A549 (cell line): ENCODE results near the gene FKBP2. TPM values are rescaled to one million over a fixed set of nuclear protein-coding genes. Genes with fewer than 3 reads are reported as not detected.

Experiments
- ATAC-seq, 2 experiments: fragments of 200-7000 bp in 1 of 2; fragments of >200 bp in 1 of 2; cut with Nextera tagmentation in 1 of 2; cut with Tn5 transposase in 1 of 2; 3 replicates each; pipeline versions ENCODE4 v1.8.0 to v1.9.1; 2018 to 2020; ENCODE audit warnings: mild to moderate bottlenecking in 1 of 2, moderate library complexity in 1 of 2
- CTCF ChIA-PET: fragments of 300-600 bp; sonication (Branson Sonifier 250); formaldehyde crosslinking; extraction: SDS; loops from one replicate; lab custom pipeline; 2021; ENCODE audit warnings: antibody characterized with exemption, inconsistent platforms; lab: Yijun Ruan, JAX
- POLR2A ChIA-PET: fragments of 350-600 bp; formaldehyde crosslinking; extraction: SDS; loops from one replicate; lab custom pipeline; 2021; ENCODE audit warnings: antibody characterized with exemption, inconsistent platforms; lab: Yijun Ruan, JAX
- DNase-seq, 2 experiments: peaks; one replicate each; pipeline versions ENCODE4 v3.0.0 to v3.0.0-alpha.2; 2011 to 2016; ENCODE audit warnings: low read depth in 1 of 2, low spot score in 1 of 2
- FAIRE-seq: peaks from 2 replicates; lab custom pipeline; 2011; peaks lifted over from hg19 to GRCh38; lab: Jason Lieb, UNC
- H3K27ac ChIP-seq, 2 experiments: fragments of >200 bp; sonication (Bioruptor Twin); formaldehyde crosslinking; 3 replicates each; pipeline ENCODE4 v1.5.1; 2016 to 2017
- H3K4me1 ChIP-seq: fragments of >200 bp; sonication (Bioruptor Twin); formaldehyde crosslinking; 3 replicates; pipeline ENCODE4 v1.6.1; 2016
- H3K4me2 ChIP-seq: fragments of >200 bp; sonication (Bioruptor Twin); formaldehyde crosslinking; 3 replicates; pipeline ENCODE4 v1.6.1; 2016
- H3K4me3 ChIP-seq: fragments of >200 bp; sonication (Bioruptor Twin); formaldehyde crosslinking; 3 replicates; pipeline ENCODE4 v1.5.1; 2016
- H3K9me3 ChIP-seq: fragments of >200 bp; sonication (Bioruptor Twin); formaldehyde crosslinking; 3 replicates; pipeline ENCODE4 v1.6.1; 2016
- CBX8 ChIP-seq: fragments of 200-600 bp; sonication (generic); IDR thresholded peaks from 2 replicates; pipeline ENCODE4 v1.6.1; 2016
- CHD4 ChIP-seq: fragments of 200-600 bp; sonication (generic); IDR thresholded peaks from 2 replicates; pipeline ENCODE4 v1.6.1; 2016; ENCODE audit warnings: antibody characterized with exemption, mild to moderate bottlenecking, borderline replicate concordance
- EHMT2 ChIP-seq: fragments of 200-600 bp; sonication (generic); IDR thresholded peaks from 2 replicates; pipeline ENCODE4 v1.6.1; 2016; ENCODE audit warnings: antibody characterized with exemption, low read depth, mild to moderate bottlenecking, moderate library complexity
- ELK1 ChIP-seq: fragments of 150-350 bp; IDR thresholded peaks from 2 replicates; pipeline ENCODE4 v1.6.1; 2014; ENCODE audit warnings: low read depth, mild to moderate bottlenecking, low read length
- EP300 ChIP-seq, 2 experiments: fragments of >200 bp; sonication (Bioruptor Twin); formaldehyde crosslinking; IDR thresholded peaks; 2 replicates in 1 of 2; 3 replicates in 1 of 2; pipeline ENCODE4 v1.6.1; 2016 to 2017
- GATA3 ChIP-seq: IDR thresholded peaks from 2 replicates; pipeline ENCODE4 v1.6.1; 2012; ENCODE audit warnings: borderline replicate concordance
- HDAC2 ChIP-seq: fragments of 200-600 bp; sonication (generic); IDR thresholded peaks from 2 replicates; pipeline ENCODE4 v1.6.1; 2016
- HEYL ChIP-seq: fragments of 250-450 bp; sonication (Bioruptor Pico); IDR thresholded peaks from 2 replicates; pipeline ENCODE4 v1.8.0; 2021; ENCODE audit warnings: mild to moderate bottlenecking, moderate library complexity
- HOXB5 ChIP-seq: fragments of 250-450 bp; sonication (Bioruptor Pico); IDR thresholded peaks from 2 replicates; pipeline ENCODE4 v1.5.0; 2020; ENCODE audit warnings: mild to moderate bottlenecking, moderate library complexity
- KDM1A ChIP-seq: fragments of 200-600 bp; sonication (generic); IDR thresholded peaks from 2 replicates; pipeline ENCODE4 v1.6.1; 2016; ENCODE audit warnings: low read depth, mild to moderate bottlenecking
- KDM5A ChIP-seq: fragments of 200-600 bp; sonication (generic); IDR thresholded peaks from 2 replicates; pipeline ENCODE4 v1.6.1; 2016; ENCODE audit warnings: antibody characterized with exemption, mild to moderate bottlenecking
- MAFK ChIP-seq: fragments of 450-650 bp; IDR thresholded peaks from 2 replicates; pipeline ENCODE4 v1.6.1; 2014; ENCODE audit not compliant: partially characterized antibody
- MAZ ChIP-seq: fragments of 150-350 bp; IDR thresholded peaks from 2 replicates; pipeline ENCODE4 v1.6.1; 2014; ENCODE audit warnings: antibody characterized with exemption, low read depth, low read length, borderline replicate concordance
- MYC ChIP-seq: IDR thresholded peaks from 2 replicates; pipeline ENCODE4 v1.6.1; 2012; ENCODE audit warnings: mild to moderate bottlenecking, inconsistent platforms, low read length, improper control_type of control experiment, borderline replicate concordance
- NR3C1 ChIP-seq: fragments of >200 bp; sonication (Bioruptor Twin); formaldehyde crosslinking; IDR thresholded peaks from 3 replicates; pipeline ENCODE4 v1.6.1; 2017
- PHF8 ChIP-seq: fragments of 200-600 bp; sonication (generic); IDR thresholded peaks from 2 replicates; pipeline ENCODE4 v1.6.1; 2016; ENCODE audit warnings: low read depth, mild to moderate bottlenecking, antibody characterized with exemption, moderate library complexity, borderline replicate concordance
- RARB ChIP-seq: fragments of 250-450 bp; sonication (Bioruptor Pico); IDR thresholded peaks from 2 replicates; pipeline ENCODE4 v1.8.0; 2021; ENCODE audit warnings: mild to moderate bottlenecking, moderate library complexity
- RCOR1 ChIP-seq: fragments of 150-350 bp; IDR thresholded peaks from 2 replicates; pipeline ENCODE4 v1.6.1; 2014; ENCODE audit warnings: antibody characterized with exemption, low read length, low read depth
- RFX5 ChIP-seq: fragments of 450-650 bp; IDR thresholded peaks from 2 replicates; pipeline ENCODE4 v1.7.1; 2014; ENCODE audit warnings: antibody characterized with exemption, mild to moderate bottlenecking, moderate library complexity
- SREBF2 ChIP-seq: fragments of 450-650 bp; IDR thresholded peaks from 2 replicates; pipeline ENCODE4 v1.6.1; 2014; ENCODE audit warnings: mild to moderate bottlenecking, moderate library complexity
- ZFP36 ChIP-seq: fragments of 450-650 bp; IDR thresholded peaks from 2 replicates; pipeline ENCODE4 v1.6.1; 2014; ENCODE audit warnings: borderline replicate concordance; ENCODE audit not compliant: partially characterized antibody
- ZSCAN20 ChIP-seq: fragments of 250-450 bp; sonication (Bioruptor Pico); IDR thresholded peaks from 2 replicates; pipeline ENCODE4 v1.8.0; 2022; ENCODE audit warnings: mild to moderate bottlenecking, moderate library complexity
- WGBS: methylation state at CpG from one replicate; pipeline ENCODE4 v1.1.6; 2017; ENCODE audit errors: missing lambda C conversion rate; 5-methylcytosine and 5-hydroxymethylcytosine counted together
- polyA plus RNA-seq, 4 experiments: library from polyadenylated mRNA; depleted of rRNA in 3 of 4; stranded (reverse); fragments of >200 nt; fragmentation: RNase III in 1 of 4; extraction: RNeasy Plus Mini Kit Qiagen cat#74134 plus additional on column Dnase treatment in 1 of 4; gene quantifications; 2 replicates in 3 of 4; 3 replicates in 1 of 4; pipeline ENCODE4 v1.2.3, GENCODE V29; 2011 to 2017
- TF ChIP-seq, protein P1 (sequence below): IDR thresholded peaks from 2 replicates; pipeline ENCODE4 v1.6.1; 2012; ENCODE audit warnings: low read depth, borderline replicate concordance
- TF ChIP-seq, protein P2 (sequence below): IDR thresholded peaks from 2 replicates; pipeline ENCODE4 v1.6.1; 2012
- TF ChIP-seq, protein P3 (sequence below): IDR thresholded peaks from 2 replicates; pipeline ENCODE4 v1.6.1; 2012
- TF ChIP-seq, protein P4 (sequence below): fragments of >200 bp; sonication (Bioruptor Twin); formaldehyde crosslinking; IDR thresholded peaks from 3 replicates; pipeline ENCODE4 v1.6.1; 2016

Gene FKBP2
- polyA plus RNA-seq, 2 of the 4 experiments (the other 2 are of a cell fraction), result 40.5 to 131 TPM

- H3K27ac ChIP-seq, result no peak overlapping the region
- no peak for ATAC-seq
- POLR2A ChIA-PET, result interaction anchor here (1.6 kb wide), 1 partner anchor 17 kb away, joined by 4 read pairs; the partner anchor contains the start of gene STIP1
- WGBS, result 94% methylated on average over 9 of the region's 9 CpGs
- TF ChIP-seq PHF8 (no peak), ZFP36 (no peak), HDAC2 (no peak), MAFK (no peak), RCOR1 (no peak), HOXB5 (CRISPR knock-in tag) (no peak), KDM1A (no peak), SREBF2 (no peak), HEYL (CRISPR knock-in tag) (no peak), MAZ (no peak), ELK1 (no peak), ZSCAN20 (CRISPR knock-in tag) (no peak), RFX5 (no peak), EP300 (IDR thresholded peaks at IDR 0.05) (no peak), KDM5A (no peak)
- TF ChIP-seq, protein P1, sequence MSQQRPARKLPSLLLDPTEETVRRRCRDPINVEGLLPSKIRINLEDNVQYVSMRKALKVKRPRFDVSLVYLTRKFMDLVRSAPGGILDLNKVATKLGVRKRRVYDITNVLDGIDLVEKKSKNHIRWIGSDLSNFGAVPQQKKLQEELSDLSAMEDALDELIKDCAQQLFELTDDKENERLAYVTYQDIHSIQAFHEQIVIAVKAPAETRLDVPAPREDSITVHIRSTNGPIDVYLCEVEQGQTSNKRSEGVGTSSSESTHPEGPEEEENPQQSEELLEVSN, result no peak
- TF ChIP-seq, all 56 proteins: peak for 0
- Histone ChIP-seq H3K9me3 (no peaks in the 10 kb centered on the region), H3K4me1 (peaks cover 9% of the 10 kb centered on the region; the same call in 1 of the 3 replicates), H3K4me2 (no peak overlapping the region), H3K4me3 (no peak overlapping the region)
- FAIRE-seq, result no peak
- CTCF ChIA-PET, result interaction anchor here (1.7 to 20.3 kb wide), 4 partner anchors 18 to 100 kb away, joined by 4 to 254 read pairs (median 80); partner anchors contain the start of genes CATSPERZ, DNAJC4, NUDT22 and PLCB3
- DNase-seq, result no peak
Measured at GRCh38 chr11:64202992-64203391, 37.9 kb upstream of the FKBP2 start.

DNA sequence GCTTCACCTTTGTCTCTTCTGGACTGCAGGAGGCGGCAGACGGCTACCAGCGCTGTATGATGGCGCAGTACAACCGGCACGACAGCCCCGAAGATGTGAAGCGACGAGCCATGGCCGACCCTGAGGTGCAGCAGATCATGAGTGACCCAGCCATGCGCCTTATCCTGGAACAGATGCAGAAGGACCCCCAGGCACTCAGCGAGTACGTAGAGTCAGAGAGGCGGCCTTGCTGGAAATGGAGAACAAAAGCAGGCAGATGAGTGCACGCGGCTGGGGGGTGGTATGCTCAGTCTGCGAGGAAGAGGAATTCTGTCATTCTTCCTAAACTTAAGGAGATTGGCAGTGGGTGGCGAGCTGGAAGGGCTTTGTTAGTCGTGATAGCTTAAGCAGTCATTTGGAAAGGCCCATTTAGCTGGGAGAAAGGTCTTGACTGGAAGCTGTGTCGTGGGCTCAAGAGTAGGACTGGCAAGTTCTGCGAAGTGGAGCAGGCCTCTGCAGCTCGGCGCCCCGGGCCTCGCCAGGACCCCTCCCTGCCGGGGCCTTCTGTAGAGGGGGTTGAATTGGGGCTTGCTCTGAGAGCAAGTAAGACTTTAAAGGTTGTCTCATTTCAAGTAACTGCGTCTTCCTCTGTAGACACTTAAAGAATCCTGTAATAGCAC lies 37.3 kb upstream of the FKBP2 start:
- no peak for FAIRE-seq
- CTCF ChIA-PET, result interaction anchor here (1.0 to 20.3 kb wide), 12 partner anchors 8 to 99 kb away, joined by 3 to 254 read pairs (median 10); partner anchors contain the start of genes CATSPERZ, DNAJC4, NUDT22 and PLCB3
- DNase-seq, result no peak
- H3K9me3 ChIP-seq, result no peaks in the 10 kb centered on the region
- TF ChIP-seq SREBF2, result no peak
- no peak for TF ChIP-seq CHD4
- TF ChIP-seq ELK1, result no peak
- TF ChIP-seq, protein P2, sequence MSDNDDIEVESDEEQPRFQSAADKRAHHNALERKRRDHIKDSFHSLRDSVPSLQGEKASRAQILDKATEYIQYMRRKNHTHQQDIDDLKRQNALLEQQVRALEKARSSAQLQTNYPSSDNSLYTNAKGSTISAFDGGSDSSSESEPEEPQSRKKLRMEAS, result no peak
- TF ChIP-seq, protein P3, sequence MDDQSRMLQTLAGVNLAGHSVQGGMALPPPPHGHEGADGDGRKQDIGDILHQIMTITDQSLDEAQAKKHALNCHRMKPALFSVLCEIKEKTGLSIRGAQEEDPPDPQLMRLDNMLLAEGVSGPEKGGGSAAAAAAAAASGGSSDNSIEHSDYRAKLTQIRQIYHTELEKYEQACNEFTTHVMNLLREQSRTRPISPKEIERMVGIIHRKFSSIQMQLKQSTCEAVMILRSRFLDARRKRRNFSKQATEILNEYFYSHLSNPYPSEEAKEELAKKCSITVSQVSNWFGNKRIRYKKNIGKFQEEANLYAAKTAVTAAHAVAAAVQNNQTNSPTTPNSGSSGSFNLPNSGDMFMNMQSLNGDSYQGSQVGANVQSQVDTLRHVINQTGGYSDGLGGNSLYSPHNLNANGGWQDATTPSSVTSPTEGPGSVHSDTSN, result no peak
- no peak for TF ChIP-seq RARB (CRISPR knock-in tag)
- TF ChIP-seq NR3C1, result no peak
- TF ChIP-seq RCOR1, result no peak
- TF ChIP-seq, protein P4, sequence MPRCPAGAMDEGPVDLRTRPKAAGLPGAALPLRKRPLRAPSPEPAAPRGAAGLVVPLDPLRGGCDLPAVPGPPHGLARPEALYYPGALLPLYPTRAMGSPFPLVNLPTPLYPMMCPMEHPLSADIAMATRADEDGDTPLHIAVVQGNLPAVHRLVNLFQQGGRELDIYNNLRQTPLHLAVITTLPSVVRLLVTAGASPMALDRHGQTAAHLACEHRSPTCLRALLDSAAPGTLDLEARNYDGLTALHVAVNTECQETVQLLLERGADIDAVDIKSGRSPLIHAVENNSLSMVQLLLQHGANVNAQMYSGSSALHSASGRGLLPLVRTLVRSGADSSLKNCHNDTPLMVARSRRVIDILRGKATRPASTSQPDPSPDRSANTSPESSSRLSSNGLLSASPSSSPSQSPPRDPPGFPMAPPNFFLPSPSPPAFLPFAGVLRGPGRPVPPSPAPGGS, result no peak
- no peak for TF ChIP-seq MAFK
- TF ChIP-seq RFX5, result no peak
- TF ChIP-seq HEYL (CRISPR knock-in tag), result no peak
- TF ChIP-seq EHMT2, result no peak
- TF ChIP-seq MYC, result no peak
- no peak for TF ChIP-seq GATA3
- TF ChIP-seq CBX8, result no peak
- TF ChIP-seq, all 56 proteins: peak for 0
- POLR2A ChIA-PET, result interaction anchor here (1.9 to 3.0 kb wide), 2 partner anchors 18 to 38 kb away, joined by 9 to 18 read pairs; partner anchors contain the start of genes FKBP2 and STIP1
- no peak overlapping the region for H3K4me3 ChIP-seq
- H3K4me2 ChIP-seq, result no peak overlapping the region
- 93% methylated on average over 27 of the region's 27 CpGs for WGBS
- H3K27ac ChIP-seq, result no peak overlapping the region
- peaks cover 9% of the 10 kb centered on the region; the same call in 1 of the 3 replicates for H3K4me1 ChIP-seq
- ATAC-seq, result no peak
